Liver (tissue), 9 donors: ENCODE data around the gene SAMD14. TPM values are rescaled to one million over a fixed set of nuclear protein-coding genes. Genes with fewer than 3 reads are reported as not detected.

Experiments
- DNase-seq: peaks from one replicate; pipeline ENCODE4 v3.0.0-alpha.2; 2017; ENCODE audit warnings: low spot score
- H3K27ac ChIP-seq, 2 donors: one replicate each; pipeline ENCODE4 v1.7.0; 2013; ENCODE audit warnings: inconsistent platforms in 2 of 2, low read length in 2 of 2, control low read depth in 1 of 2, low read depth in 1 of 2, mild to moderate bottlenecking in 1 of 2
- H3K27me3 ChIP-seq, 4 donors: one replicate each; pipeline versions ENCODE4 v1.6.1 to v1.7.0; 2013; ENCODE audit warnings: low read length in 3 of 4, inconsistent platforms in 1 of 4, mild to moderate bottlenecking in 1 of 4, moderate library complexity in 1 of 4; ENCODE audit not compliant: control insufficient read depth in 4 of 4, insufficient read depth in 4 of 4
- H3K36me3 ChIP-seq, 4 donors: one replicate each; pipeline versions ENCODE4 v1.6.1 to v1.7.0; 2013; ENCODE audit warnings: low read length in 3 of 4, mild to moderate bottlenecking in 3 of 4, low read depth in 1 of 4, moderate library complexity in 1 of 4; ENCODE audit not compliant: control insufficient read depth in 4 of 4, insufficient read depth in 3 of 4
- H3K4me1 ChIP-seq, 4 donors: one replicate each; pipeline versions ENCODE4 v1.6.1 to v1.7.0; 2013; ENCODE audit warnings: low read length in 3 of 4, mild to moderate bottlenecking in 3 of 4, moderate library complexity in 1 of 4; ENCODE audit not compliant: control insufficient read depth in 4 of 4, insufficient read depth in 4 of 4
- H3K4me3 ChIP-seq, 3 donors: one replicate each; pipeline versions ENCODE4 v1.6.1 to v1.7.0; 2013; ENCODE audit warnings: low read length in 3 of 3, control low read depth in 1 of 3, low read depth in 1 of 3, mild to moderate bottlenecking in 1 of 3
- H3K9ac ChIP-seq, 2 donors: one replicate each; pipeline ENCODE4 v1.7.0; 2013; ENCODE audit warnings: low read length in 2 of 2, mild to moderate bottlenecking in 2 of 2, moderate library complexity in 2 of 2, control low read depth in 1 of 2, low read depth in 1 of 2
- H3K9me3 ChIP-seq, 4 donors: one replicate each; pipeline versions ENCODE4 v1.6.1 to v1.7.0; 2013; ENCODE audit warnings: low read length in 3 of 4; ENCODE audit not compliant: control insufficient read depth in 4 of 4
- ATF3 ChIP-seq: IDR thresholded peaks from 2 replicates; pipeline ENCODE4 v1.6.1; 2016; ENCODE audit warnings: antibody characterized with exemption
- CTCF ChIP-seq: fragments of 150-350 bp; IDR thresholded peaks from 2 replicates; pipeline ENCODE4 v1.5.1; 2017; ENCODE audit warnings: improper control_type of control experiment, low read depth, low read length; ENCODE audit not compliant: missing input control
- EGR1 ChIP-seq, 2 donors: IDR thresholded peaks; 2 replicates each; pipeline ENCODE4 v1.6.1; 2016 to 2018; ENCODE audit warnings: antibody characterized with exemption in 2 of 2, low read depth in 2 of 2
- FOXA2 ChIP-seq: IDR thresholded peaks from 2 replicates; pipeline ENCODE4 v1.6.1; 2016; ENCODE audit warnings: antibody characterized with exemption
- HNF4G ChIP-seq: IDR thresholded peaks from 2 replicates; pipeline ENCODE4 v1.6.1; 2016; ENCODE audit warnings: antibody characterized with exemption
- JUND ChIP-seq, 2 donors: IDR thresholded peaks; 2 replicates each; pipeline ENCODE4 v1.6.1; 2016; ENCODE audit warnings: antibody characterized with exemption in 2 of 2
- RAD21 ChIP-seq, 2 donors: IDR thresholded peaks; 2 replicates each; pipeline ENCODE4 v1.6.1; 2016; ENCODE audit warnings: antibody characterized with exemption in 2 of 2, mild to moderate bottlenecking in 2 of 2
- RXRA ChIP-seq, 2 donors: IDR thresholded peaks; 2 replicates each; pipeline ENCODE4 v1.6.1; 2017 to 2018; ENCODE audit warnings: antibody characterized with exemption in 2 of 2, mild to moderate bottlenecking in 1 of 2
- SP1 ChIP-seq: IDR thresholded peaks from 2 replicates; pipeline ENCODE4 v1.6.1; 2018; ENCODE audit warnings: antibody characterized with exemption, mild to moderate bottlenecking
- TAF1 ChIP-seq: conservative IDR thresholded peaks from 2 replicates; pipeline ENCODE4 v1.6.1; 2016; ENCODE audit warnings: antibody characterized with exemption, mild to moderate bottlenecking
- YY1 ChIP-seq: IDR thresholded peaks from 2 replicates; pipeline ENCODE4 v1.6.1; 2016; ENCODE audit warnings: antibody characterized with exemption, mild to moderate bottlenecking
- ZBTB33 ChIP-seq: IDR thresholded peaks from 2 replicates; pipeline ENCODE4 v1.6.1; 2016; ENCODE audit warnings: antibody characterized with exemption
- WGBS: extraction: QIAGEN DNeasy Blood & Tissue Kit; methylation state at CpG from one replicate; pipeline ENCODE4 v1.1.7; 2013; 5-methylcytosine and 5-hydroxymethylcytosine counted together
- polyA plus RNA-seq, 2 donors: library from polyadenylated mRNA; stranded (reverse) in 1 of 2; unstranded in 1 of 2; fragments of 200-250 nt in 1 of 2; fragments of >200 nt in 1 of 2; fragmentation: Nextera tagmentation in 1 of 2; extraction: Ambion mirVana in 1 of 2; gene quantifications; one replicate each; pipeline versions ENCODE4 v1.2.1 to v1.2.3, GENCODE V29; 2013 to 2015
- total RNA-seq, 2 donors: library from RNA; depleted of rRNA; stranded (reverse); fragments of >200 nt; gene quantifications; one replicate each; pipeline ENCODE4 v1.2.3, GENCODE V29; 2014
- donor health status: healthy.
- donor health status: healthy.
- donor health status: healthy.
- donor health status: healthy.
- donor health status: healthy.

Gene SAMD14
- total and polyA plus RNA-seq, 4 donors = 0.50 to 0.84 (median 0.67) TPM; not detected in 1

GRCh38 chr17:50079334-50080095 lies 50.4 kb downstream of the SAMD14 start:
- Histone ChIP-seq H3K27me3 (no peaks in the 10 kb centered on the region), H3K9me3 (no peaks in the 10 kb centered on the region), H3K9ac (no peak overlapping the region), H3K36me3 (no peaks in the 10 kb centered on the region), H3K4me1 (no peaks in the 10 kb centered on the region), H3K4me3 (no peak overlapping the region), H3K27ac (no peak overlapping the region)
- DNase-seq = no peak
- WGBS = 83% methylated on average over 12 of the region's 12 CpGs
- TF ChIP-seq ZBTB33 (no peak), RAD21 (IDR thresholded peaks at IDR 0.05) (no peak), YY1 (no peak), CTCF (no peak)

- Histone ChIP-seq H3K27ac (no peak overlapping the region), H3K4me1 (no peaks in the 10 kb centered on the region), H3K27me3 (no peaks in the 10 kb centered on the region), H3K9ac (no peak overlapping the region), H3K36me3 (no peaks in the 10 kb centered on the region), H3K9me3 (no peaks in the 10 kb centered on the region), H3K4me3 (no peak overlapping the region)
- no peak for TF ChIP-seq CTCF
- no peak for TF ChIP-seq HNF4G
- no peak for TF ChIP-seq SP1
- no peak for TF ChIP-seq FOXA2
- TF ChIP-seq JUND (IDR thresholded peaks at IDR 0.05) = no peak
- 91% methylated on average over 4 of the region's 4 CpGs for WGBS
- DNase-seq = no peak
Observed at GRCh38 chr17:50078430-50078829, 51.5 kb downstream of the SAMD14 start.

GRCh38 chr17:50076591-50077235 lies 53.2 kb downstream of the SAMD14 start:
- H3K27ac ChIP-seq = no peak overlapping the region
- WGBS = 51% methylated on average over 39 of the region's 39 CpGs
- no peaks in the 10 kb centered on the region for H3K9me3 ChIP-seq
- no peak overlapping the region for H3K4me3 ChIP-seq
- DNase-seq = no peak
- no peaks in the 10 kb centered on the region for H3K36me3 ChIP-seq
- H3K9ac ChIP-seq = no peak overlapping the region
- no peaks in the 10 kb centered on the region for H3K4me1 ChIP-seq
- H3K27me3 ChIP-seq = no peaks in the 10 kb centered on the region
- TF ChIP-seq RAD21 (IDR thresholded peaks at IDR 0.05) = no peak
- no peak for TF ChIP-seq TAF1
- TF ChIP-seq JUND (IDR thresholded peaks at IDR 0.05) = no peak
- no peak for TF ChIP-seq RXRA (IDR thresholded peaks at IDR 0.05)
- TF ChIP-seq EGR1 (IDR thresholded peaks at IDR 0.05; ENCODE audit: low read depth in 2 of 2) = no peak
- TF ChIP-seq ATF3 = no peak
- TF ChIP-seq SP1 = no peak
- no peak for TF ChIP-seq FOXA2
- no peak for TF ChIP-seq CTCF
